PFSK-1 (cell line): ENCODE measurements around the gene EIF3J.

ENCODE experiments used
- FOXP2 ChIP-seq: optimal IDR thresholded peaks from 2 replicates; pipeline ENCODE3; 2011; ENCODE audit warnings: borderline replicate concordance, control low read depth, inconsistent platforms; ENCODE audit not compliant: insufficient read depth; ENCODE audit errors: extremely low read length, extremely low read depth
- POLR2AphosphoS5 ChIP-seq: IDR thresholded peaks from 2 replicates; pipeline ENCODE4 v1.6.1; 2012; ENCODE audit warnings: low read depth, mild to moderate bottlenecking, control low read depth, low read length, moderate library complexity
- REST ChIP-seq, 2 experiments: IDR thresholded peaks; 2 replicates each; pipeline versions ENCODE4 v1.6.1 to v1.8.0; 2011 to 2012; ENCODE audit warnings: low read depth in 2 of 2, low read length in 2 of 2, control low read depth in 1 of 2, inconsistent platforms in 1 of 2, mild to moderate bottlenecking in 1 of 2, moderate library complexity in 1 of 2; ENCODE audit not compliant: insufficient read depth in 1 of 2
- SIN3A ChIP-seq: IDR thresholded peaks from 2 replicates; pipeline ENCODE4 v1.6.1; 2012; ENCODE audit warnings: mild to moderate bottlenecking, low read length, moderate library complexity, borderline replicate concordance; ENCODE audit not compliant: insufficient read depth
- TAF1 ChIP-seq: IDR thresholded peaks from 2 replicates; pipeline ENCODE4 v1.6.1; 2012; ENCODE audit warnings: low read length, control low read depth, borderline replicate concordance; ENCODE audit not compliant: insufficient read depth

Gene EIF3J

DNA sequence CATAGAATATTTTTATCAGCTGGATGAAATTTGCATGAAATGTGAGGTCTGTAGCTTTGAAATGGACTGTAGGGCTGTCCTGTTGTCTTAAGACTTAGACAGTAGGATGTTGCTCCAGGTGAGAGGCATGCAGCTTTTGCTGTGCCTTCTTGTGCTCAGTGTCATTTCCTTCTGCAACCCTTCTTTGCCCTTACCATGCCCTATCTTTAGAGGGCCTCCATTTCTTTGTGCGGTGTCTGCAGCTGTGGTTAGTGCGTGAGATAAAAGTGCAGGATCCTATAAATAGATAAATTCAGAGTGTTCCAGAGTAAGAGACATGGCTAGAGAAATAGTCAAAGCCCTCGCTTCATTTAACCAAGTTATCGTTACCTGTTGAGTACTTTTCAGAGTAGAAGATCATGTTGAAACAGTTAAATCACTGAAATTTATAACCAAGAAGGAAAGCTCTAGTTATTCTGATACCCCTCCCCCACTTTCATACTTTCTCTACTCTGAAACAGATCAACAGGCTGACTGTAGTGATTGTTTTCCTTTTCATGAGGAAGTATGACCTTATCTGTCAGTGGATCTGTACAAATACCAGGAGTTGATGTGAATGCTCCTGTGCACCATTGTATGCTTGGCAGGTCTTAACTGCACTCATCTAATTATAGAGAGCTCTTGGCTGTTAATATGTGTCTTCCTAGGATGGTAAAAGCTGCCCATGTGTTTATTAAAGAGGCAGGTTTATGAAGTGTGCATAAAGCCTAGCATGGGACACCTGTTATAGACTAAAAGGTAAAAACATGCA is 18.2 kb downstream of the EIF3J start:
- TF ChIP-seq SIN3A (no peak), FOXP2 (no peak), REST (IDR thresholded peaks at IDR 0.05; ENCODE audit: insufficient read depth in 1 of 2, low read depth in 2 of 2, low read length in 2 of 2) (no peak), TAF1 (no peak), POLR2AphosphoS5 (no peak)

- TF ChIP-seq POLR2AphosphoS5 (peak; percentile 53; the same call in 1 of the 2 replicates), TAF1 (no peak)
These were observed 28.6 kb downstream of the EIF3J start for GRCh38 chr15:44565387-44566154.

DNA sequence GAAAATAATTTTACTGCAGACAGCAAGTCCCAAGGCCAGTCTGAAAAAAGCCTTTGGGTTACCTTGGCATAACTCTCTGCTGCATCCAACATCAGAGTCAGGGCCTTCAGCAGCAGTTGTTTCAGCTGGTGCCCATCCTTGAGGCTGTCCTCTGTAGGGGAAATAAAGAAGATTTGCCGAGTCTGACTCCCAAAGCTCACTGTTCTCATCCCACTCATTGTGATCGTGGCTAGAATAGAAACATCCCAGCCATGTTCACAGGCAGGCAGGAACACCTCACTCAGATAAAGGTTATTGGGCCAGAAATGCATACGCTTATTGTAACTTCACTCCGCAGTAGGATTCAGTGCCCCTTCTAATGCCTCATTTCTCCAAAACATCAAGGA is 29.2 kb downstream of the EIF3J start:
- no peak for TF ChIP-seq POLR2AphosphoS5
- TF ChIP-seq TAF1 = no peak
- no peak for TF ChIP-seq REST (IDR thresholded peaks at IDR 0.05; ENCODE audit: insufficient read depth in 1 of 2, low read depth in 2 of 2, low read length in 2 of 2)
- TF ChIP-seq SIN3A = no peak
- no peak for TF ChIP-seq FOXP2

DNA sequence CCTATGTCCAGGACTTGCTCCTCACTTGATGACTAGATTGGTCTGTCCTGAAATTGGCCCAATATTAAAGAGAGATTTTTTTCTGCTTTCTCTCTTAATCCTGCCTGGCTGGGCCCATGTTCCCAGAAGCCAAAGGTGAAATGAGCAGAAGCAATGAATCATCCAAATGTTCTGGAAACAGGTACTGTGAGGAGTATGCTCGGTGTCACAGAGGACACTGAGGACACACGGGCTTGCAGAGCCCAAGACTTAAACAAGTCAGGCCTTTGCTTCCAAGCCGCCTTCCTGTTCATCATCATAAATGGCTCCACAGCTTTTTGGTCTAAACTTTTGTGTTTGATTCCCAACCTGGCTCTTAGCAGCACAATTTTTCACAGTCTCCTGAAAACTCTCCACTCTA is 31.4 kb downstream of the EIF3J start:
- TF ChIP-seq POLR2AphosphoS5 (peak; percentile 19; the same call in 1 of the 2 replicates), REST (IDR thresholded peaks at IDR 0.05; ENCODE audit: insufficient read depth in 1 of 2, low read depth in 2 of 2, low read length in 2 of 2) (no peak), SIN3A (no peak)

GRCh38 chr15:44569316-44569715 is 32.4 kb downstream of the EIF3J start:
- TF ChIP-seq FOXP2 (no peak), POLR2AphosphoS5 (no peak), TAF1 (no peak), REST (IDR thresholded peaks at IDR 0.05; ENCODE audit: insufficient read depth in 1 of 2, low read depth in 2 of 2, low read length in 2 of 2) (no peak), SIN3A (no peak)
